Ascending aorta (tissue), 2 donors: ENCODE measurements around the gene NEGR1. TPM values are rescaled to one million over a fixed set of nuclear protein-coding genes. Genes with fewer than 3 reads are reported as not detected.

Experiments used
- DNase-seq, 2 donors: peaks; one replicate each; pipeline ENCODE4 v3.0.0-alpha.2; 2019; ENCODE audit warnings: low spot score in 2 of 2
- H3K27ac ChIP-seq, 2 donors: fragments of 200-600 bp; sonication (generic); one replicate each; pipeline ENCODE4 v1.5.1; 2016 to 2017; ENCODE audit warnings: mild to moderate bottlenecking in 1 of 2
- H3K27me3 ChIP-seq: fragments of 200-600 bp; sonication (generic); one replicate; pipeline ENCODE4 v1.5.1; 2017
- H3K36me3 ChIP-seq, 2 donors: fragments of 200-600 bp; sonication (generic); one replicate each; pipeline ENCODE4 v1.5.1; 2016
- H3K4me1 ChIP-seq, 2 donors: fragments of 200-600 bp; sonication (generic); one replicate each; pipeline ENCODE4 v1.5.1; 2016 to 2017; ENCODE audit warnings: mild to moderate bottlenecking in 1 of 2
- H3K4me3 ChIP-seq, 2 donors: fragments of 200-600 bp; sonication (generic); one replicate each; pipeline ENCODE4 v1.5.1; 2016 to 2017; ENCODE audit warnings: mild to moderate bottlenecking in 1 of 2
- H3K9me3 ChIP-seq, 2 donors: fragments of 200-600 bp; sonication (generic); one replicate each; pipeline ENCODE4 v1.5.1; 2016
- CTCF ChIP-seq, 3 experiments: fragments of 200-600 bp in 2 of 3; fragments of 450-650 bp in 1 of 3; sonication (generic) in 2 of 3; IDR thresholded peaks; one replicate each; pipeline ENCODE4 v1.5.1; 2016 to 2019; ENCODE audit warnings: antibody characterized with exemption in 3 of 3, mild to moderate bottlenecking in 1 of 3, moderate library complexity in 1 of 3
- intact Hi-C: fragments of 100-400 bp; cut with DNase I; formaldehyde crosslinking; loops from one replicate; pipeline ENCODE4 v1.15.1; 2023
- total RNA-seq: library from RNA; depleted of rRNA; stranded (reverse); fragments of >200 nt; gene quantifications from one replicate; pipeline ENCODE4 v1.1.0, GENCODE V29; 2016

Gene NEGR1
- total RNA-seq, 1 donor from 2014 or later, result 42.8 TPM

- Histone ChIP-seq H3K9me3 (no peaks in the 10 kb centered on the region), H3K4me3 (no peak overlapping the region), H3K36me3 (no peaks in the 10 kb centered on the region), H3K27ac (no peak overlapping the region), H3K27me3 (no peaks in the 10 kb centered on the region), H3K4me1 (no peaks in the 10 kb centered on the region)
- intact Hi-C loops, result no loop called here
- no peak for TF ChIP-seq CTCF (IDR thresholded peaks at IDR 0.05)
- no peak for DNase-seq
Observed at GRCh38 chr1:71638081-71638766, 644.1 kb downstream of the NEGR1 start.

- no peaks in the 10 kb centered on the region for H3K9me3 ChIP-seq
- no peaks in the 10 kb centered on the region for H3K4me1 ChIP-seq
- TF ChIP-seq CTCF (IDR thresholded peaks at IDR 0.05), result no peak
- H3K27ac ChIP-seq, result no peak overlapping the region
- no peaks in the 10 kb centered on the region for H3K27me3 ChIP-seq
- intact Hi-C loops, result no loop called here
- no peak overlapping the region for H3K4me3 ChIP-seq
- no peak for DNase-seq
- H3K36me3 ChIP-seq, result no peaks in the 10 kb centered on the region
Observed at GRCh38 chr1:71635568-71635967, 646.8 kb downstream of the NEGR1 start.

- no peak overlapping the region for H3K27ac ChIP-seq
- H3K4me1 ChIP-seq, result no peaks in the 10 kb centered on the region
- DNase-seq, result no peak
- no peaks in the 10 kb centered on the region for H3K27me3 ChIP-seq
- no peak for TF ChIP-seq CTCF (IDR thresholded peaks at IDR 0.05)
- no peak overlapping the region for H3K4me3 ChIP-seq
- H3K9me3 ChIP-seq, result no peaks in the 10 kb centered on the region
- no peaks in the 10 kb centered on the region for H3K36me3 ChIP-seq
- intact Hi-C loops, result no loop called here
Observed at GRCh38 chr1:71634159-71634558, 648.2 kb downstream of the NEGR1 start.

GRCh38 chr1:71630073-71630472 lies 652.3 kb downstream of the NEGR1 start:
- H3K27ac ChIP-seq, result no peak overlapping the region
- no peak for TF ChIP-seq CTCF (IDR thresholded peaks at IDR 0.05)
- H3K9me3 ChIP-seq, result peaks cover 0 to 7% of the 10 kb centered on the region in 2 donors
- H3K4me1 ChIP-seq, result no peaks in the 10 kb centered on the region
- no peak overlapping the region for H3K4me3 ChIP-seq
- DNase-seq, result no peak
- intact Hi-C loops, result no loop called here
- no peaks in the 10 kb centered on the region for H3K36me3 ChIP-seq
- H3K27me3 ChIP-seq, result no peaks in the 10 kb centered on the region

- Histone ChIP-seq H3K36me3 (no peaks in the 10 kb centered on the region), H3K9me3 (peaks cover 0 to 7% of the 10 kb centered on the region in 2 donors), H3K4me1 (no peaks in the 10 kb centered on the region), H3K27ac (no peak overlapping the region), H3K27me3 (no peaks in the 10 kb centered on the region), H3K4me3 (no peak overlapping the region)
- DNase-seq, result no peak
- no peak for TF ChIP-seq CTCF (IDR thresholded peaks at IDR 0.05)
- intact Hi-C loops, result no loop called here
Observed at GRCh38 chr1:71625004-71625403, 657.3 kb downstream of the NEGR1 start.

GRCh38 chr1:71623888-71624287 lies 658.5 kb downstream of the NEGR1 start:
- Histone ChIP-seq H3K9me3 (peaks cover 0 to 7% of the 10 kb centered on the region in 2 donors), H3K4me1 (no peaks in the 10 kb centered on the region), H3K27me3 (no peaks in the 10 kb centered on the region), H3K36me3 (no peaks in the 10 kb centered on the region), H3K4me3 (no peak overlapping the region), H3K27ac (no peak overlapping the region)
- intact Hi-C loops, result no loop called here
- no peak for DNase-seq
- no peak for TF ChIP-seq CTCF (IDR thresholded peaks at IDR 0.05)
